GM12878 (cell line): ENCODE data around the gene RGS11. TPM values are rescaled to one million over a fixed set of nuclear protein-coding genes. Genes with fewer than 3 reads are reported as not detected.

ENCODE experiments used
- ATAC-seq: fragments of 200-7000 bp; cut with Tn5 transposase; 3 replicates; pipeline ENCODE4 v1.9.1; 2020; ENCODE audit warnings: mild to moderate bottlenecking, moderate library complexity
- BruUV-seq: library from RNA; stranded (reverse); fragments of 400-500 nt; replicated peaks from 2 replicates; lab custom pipeline; 2021; lab: Mats Ljungman, UMichigan
- CTCF ChIA-PET: fragments of 300-600 bp; sonication (Branson Sonifier 250); formaldehyde crosslinking; extraction: SDS; loops from one replicate; lab custom pipeline; 2021; ENCODE audit warnings: inconsistent platforms; lab: Yijun Ruan, JAX
- POLR2A ChIA-PET: fragments of 350-600 bp; formaldehyde crosslinking; extraction: SDS; loops from one replicate; lab custom pipeline; 2021; ENCODE audit warnings: inconsistent platforms; lab: Charles Lee
- RAD21 ChIA-PET: fragments of 300-600 bp; sonication (Branson Sonifier 250); formaldehyde crosslinking; loops from one replicate; lab custom pipeline; 2023; ENCODE audit warnings: antibody characterized with exemption; ENCODE audit not compliant: unreplicated experiment; lab: Charles Lee
- SMC1A ChIA-PET: fragments of 300-600 bp; sonication (Branson Sonifier 250); formaldehyde crosslinking; loops from one replicate; lab custom pipeline; 2023; ENCODE audit not compliant: unreplicated experiment, uncharacterized antibody; lab: Charles Lee
- DNase-seq: peaks from one replicate; pipeline ENCODE4 v3.0.0-alpha.2; 2011; ENCODE audit warnings: low read depth, low spot score
- FAIRE-seq: peaks from 3 replicates; lab custom pipeline; 2011; peaks lifted over from hg19 to GRCh38; lab: Jason Lieb, UNC
- H2AFZ ChIP-seq: 2 replicates; pipeline ENCODE4 v1.6.0; 2011; ENCODE audit warnings: low read depth, low read length, control low read depth; ENCODE audit not compliant: control insufficient read depth
- H3K27ac ChIP-seq: 2 replicates; pipeline ENCODE4 v1.5.1; 2011; ENCODE audit warnings: control low read depth; ENCODE audit not compliant: control insufficient read depth, insufficient read depth
- H3K27me3 ChIP-seq, 2 experiments: replicated peaks in 1 of 2; 2 replicates each; pipeline versions ENCODE4 v1.6.0 to v1.6.1; 2011; ENCODE audit warnings: low read length in 1 of 2; ENCODE audit not compliant: control insufficient read depth in 2 of 2, insufficient read depth in 2 of 2
- H3K36me3 ChIP-seq, 2 experiments: 2 replicates each; pipeline ENCODE4 v1.5.1; 2011; ENCODE audit warnings: low read length in 1 of 2; ENCODE audit not compliant: control insufficient read depth in 2 of 2, insufficient read depth in 2 of 2
- H3K4me1 ChIP-seq: 2 replicates; pipeline ENCODE4 v1.6.1; 2011; ENCODE audit warnings: mild to moderate bottlenecking, low read length, moderate library complexity, mixed read lengths; ENCODE audit not compliant: control insufficient read depth, insufficient read depth
- H3K4me2 ChIP-seq: 2 replicates; pipeline ENCODE4 v1.6.0; 2011; ENCODE audit warnings: control low read depth; ENCODE audit not compliant: control insufficient read depth, insufficient read depth
- H3K4me3 ChIP-seq: fragments of 200-600 bp; sonication (generic); 2 replicates; pipeline ENCODE4 v1.5.1; 2016
- H3K79me2 ChIP-seq: 2 replicates; pipeline ENCODE4 v1.6.0; 2011; ENCODE audit warnings: low read length; ENCODE audit not compliant: control insufficient read depth, insufficient read depth
- H3K9ac ChIP-seq: 2 replicates; pipeline ENCODE4 v1.8.0; 2011; ENCODE audit warnings: low read length, control low read depth, mixed read lengths; ENCODE audit not compliant: control insufficient read depth, insufficient read depth
- H3K9me3 ChIP-seq: replicated peaks from 3 replicates; pipeline ENCODE4 v1.5.1; 2011; ENCODE audit warnings: mild to moderate bottlenecking, low read length; ENCODE audit not compliant: control insufficient read depth, insufficient read depth
- H4K20me1 ChIP-seq: 2 replicates; pipeline ENCODE4 v1.6.0; 2011; ENCODE audit not compliant: control insufficient read depth, insufficient read depth
- E2F8 ChIP-seq: fragments of 450-650 bp; IDR thresholded peaks from 2 replicates; pipeline ENCODE4 v1.6.1; 2018; ENCODE audit warnings: mild to moderate bottlenecking, low read depth, moderate library complexity; ENCODE audit not compliant: partially characterized antibody
- FOXK2 ChIP-seq: fragments of 450-650 bp; IDR thresholded peaks from 2 replicates; pipeline ENCODE4 v1.6.1; 2017; ENCODE audit warnings: mild to moderate bottlenecking, moderate library complexity
- HDAC6 ChIP-seq: fragments of 200-600 bp; sonication (generic); IDR thresholded peaks from one replicate; pipeline ENCODE4 v1.8.0; 2017; ENCODE audit warnings: antibody characterized with exemption; ENCODE audit not compliant: unreplicated experiment
- HSF1 ChIP-seq: fragments of 150-350 bp; IDR thresholded peaks from 2 replicates; pipeline ENCODE4 v1.6.1; 2014; ENCODE audit warnings: mild to moderate bottlenecking, low read depth, low read length
- IRF5 ChIP-seq: fragments of 450-650 bp; IDR thresholded peaks from 2 replicates; pipeline ENCODE4 v1.6.1; 2017; ENCODE audit warnings: borderline replicate concordance
- MLLT1 ChIP-seq: fragments of 450-650 bp; IDR thresholded peaks from 2 replicates; pipeline ENCODE4 v1.6.1; 2016; ENCODE audit warnings: mild to moderate bottlenecking
- MTA2 ChIP-seq: fragments of 450-650 bp; IDR thresholded peaks from 2 replicates; pipeline ENCODE4 v1.6.1; 2016; ENCODE audit warnings: low read depth, mild to moderate bottlenecking, moderate library complexity
- MYC ChIP-seq: IDR thresholded peaks from 2 replicates; pipeline ENCODE4 v1.6.1; 2011; ENCODE audit warnings: mild to moderate bottlenecking, low read length, moderate library complexity, inconsistent platforms; ENCODE audit not compliant: insufficient read depth, insufficient replicate concordance, insufficient read length, severe bottlenecking
- NFXL1 ChIP-seq: fragments of 450-650 bp; IDR thresholded peaks from 2 replicates; pipeline ENCODE4 v1.6.1; 2017; ENCODE audit warnings: antibody characterized with exemption, mild to moderate bottlenecking, borderline replicate concordance
- PBX3 ChIP-seq: IDR thresholded peaks from 2 replicates; pipeline ENCODE4 v1.6.1; 2011; ENCODE audit warnings: mild to moderate bottlenecking, low read depth, low read length, moderate library complexity; ENCODE audit not compliant: insufficient replicate concordance
- RBBP5 ChIP-seq: fragments of 200-600 bp; sonication (generic); conservative IDR thresholded peaks from 2 replicates; pipeline ENCODE4 v1.6.1; 2016
- SPI1 ChIP-seq: IDR thresholded peaks from 2 replicates; pipeline ENCODE4 v1.6.1; 2011; ENCODE audit warnings: low read depth, mild to moderate bottlenecking, low read length, moderate library complexity, borderline replicate concordance; ENCODE audit not compliant: insufficient read depth
- STAT3 ChIP-seq: IDR thresholded peaks from 2 replicates; pipeline ENCODE4 v1.6.1; 2011; ENCODE audit warnings: low read depth, low read length, improper control_type of control experiment
- WRNIP1 ChIP-seq: IDR thresholded peaks from 2 replicates; pipeline ENCODE4 v1.6.1; 2011; ENCODE audit warnings: low read depth, low read length, improper control_type of control experiment, borderline replicate concordance
- ZNF217 ChIP-seq: fragments of 450-650 bp; IDR thresholded peaks from 2 replicates; pipeline ENCODE4 v1.6.1; 2017; ENCODE audit warnings: antibody characterized with exemption, mild to moderate bottlenecking
- ZZZ3 ChIP-seq: IDR thresholded peaks from 2 replicates; pipeline ENCODE4 v1.6.1; 2011; ENCODE audit warnings: low read depth; ENCODE audit not compliant: control insufficient read depth, insufficient read length
- WGBS: methylation state at CpG from one replicate; pipeline ENCODE4 v1.1.6; 2016; ENCODE audit warnings: low lambda C conversion rate; ENCODE audit not compliant: insufficient replicate concordance, insufficient coverage; ENCODE audit errors: missing lambda C conversion rate; 5-methylcytosine and 5-hydroxymethylcytosine counted together
- in situ Hi-C: fragments of 300-500 bp; cut with MboI; formaldehyde crosslinking; loops from 9 replicates; pipeline ENCODE4 v1.14.3; 2018; ENCODE audit warnings: mixed read lengths
- intact Hi-C: fragments of 100-400 bp; cut with micrococcal nuclease; formaldehyde crosslinking; loops from one replicate; pipeline ENCODE4 v1.14.2; 2022; ENCODE audit not compliant: unreplicated experiment
- polyA plus RNA-seq, 11 experiments: library from polyadenylated mRNA; depleted of rRNA in 4 of 11; unstranded in 6 of 11; stranded (reverse) in 5 of 11; fragments of >200 nt; fragmentation: Nextera tagmentation in 4 of 11; fragmentation: Illumina TruSeq in 1 of 11; extraction: Ambion mirVana in 4 of 11; extraction: Trizol in 1 of 11; gene quantifications; 1 replicate in 1 of 11; 2 replicates in 10 of 11; pipeline versions ENCODE4 v1.2.1 to v1.2.3, GENCODE V29; 2011 to 2016; ENCODE audit warnings: inconsistent platforms in 2 of 11, missing spikeins in 2 of 11, low read depth in 1 of 11
- total RNA-seq, 4 experiments: library from RNA; depleted of rRNA in 3 of 4; stranded (reverse); fragments of >200 nt in 3 of 4; fragmentation: Illumina TruSeq in 1 of 4; extraction: Trizol in 1 of 4; gene quantifications; 2 replicates each; pipeline versions ENCODE4 v1.2.1 to v1.2.3, GENCODE V29; 2013 to 2021

RGS11 gene
- total and polyA plus RNA-seq, 10 of the 15 experiments (the other 5 are each of a cell fraction or from before 2014, with no cell fraction given), result 0.04 TPM; not detected in 9

- ATAC-seq (no peak), FAIRE-seq (no peak), DNase-seq (no peak)
- no peaks in the 10 kb centered on the region for H4K20me1 ChIP-seq
- CTCF ChIA-PET, result no interaction called here
- H3K4me1 ChIP-seq, result no peaks in the 10 kb centered on the region
- H3K4me3 ChIP-seq, result no peak overlapping the region
- H3K36me3 ChIP-seq, result no peaks in the 10 kb centered on the region
- SMC1A ChIA-PET, result no interaction called here
- no peaks in the 10 kb centered on the region for H3K9me3 ChIP-seq
- no peak overlapping the region for H3K9ac ChIP-seq
- H3K79me2 ChIP-seq, result no peaks in the 10 kb centered on the region
- no peak overlapping the region for H3K27ac ChIP-seq
- H3K27me3 ChIP-seq, result peaks cover 0 to 3% of the 10 kb centered on the region in 2 experiments; a peak in 2 of 4 replicates
- RAD21 ChIA-PET, result no interaction called here
- in situ Hi-C loops (no loop called here), intact Hi-C loops (no loop called here)
- POLR2A ChIA-PET, result no interaction called here
- BruUV-seq, result no TSS peak
- H2AFZ ChIP-seq, result no peak overlapping the region
- 75% methylated on average over 20 of the region's 20 CpGs for WGBS
- H3K4me2 ChIP-seq, result no peak overlapping the region
- TF ChIP-seq NFXL1 (no peak), E2F8 (no peak), MTA2 (no peak), PBX3 (no peak), IRF5 (no peak), WRNIP1 (no peak), ZZZ3 (no peak), SPI1 (no peak), MLLT1 (no peak), HSF1 (no peak), STAT3 (no peak), ZNF217 (no peak), RBBP5 (no peak), HDAC6 (no peak), MYC (no peak), FOXK2 (no peak)
Measured at GRCh38 chr16:276426-277077, 808 bp upstream of the RGS11 start.
